Measurements from ENCODE around the gene NLGN4Y. TPM values are rescaled to one million over a fixed set of nuclear protein-coding genes. Genes with fewer than 3 reads are reported as not detected.
"Not testable (repeated sequence)": the region's sequence is repeated elsewhere in the genome, so short reads cannot be mapped to it uniquely, and the experiment has no call there.

Gene NLGN4Y
- total RNA-seq, 1 donor from 2014 or later = 1.6 TPM

DNA sequence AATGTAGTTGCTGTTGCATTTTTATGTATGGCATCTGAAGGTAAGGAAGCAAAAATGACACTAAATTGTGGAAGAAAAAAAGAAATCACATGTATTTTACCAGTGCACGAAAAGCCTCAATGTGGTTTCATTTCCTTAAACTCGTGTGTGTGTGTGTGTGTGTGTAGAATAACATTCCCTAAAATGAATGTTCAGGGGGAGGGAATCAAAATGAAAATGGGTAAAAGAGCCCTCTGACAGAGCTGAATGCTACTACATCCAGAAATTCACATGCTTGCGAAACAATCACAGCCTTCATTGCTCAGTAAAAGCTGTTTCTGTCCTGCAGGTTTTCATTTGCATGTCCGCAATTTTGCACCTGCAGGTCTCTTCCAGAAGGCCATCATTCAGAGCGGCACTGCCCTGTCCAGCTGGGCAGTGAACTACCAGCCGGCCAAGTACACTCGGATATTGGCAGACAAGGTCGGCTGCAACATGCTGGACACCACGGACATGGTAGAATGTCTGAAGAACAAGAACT is 305.1 kb downstream of the NLGN4Y start:
- Mint-ChIP-seq H3K27ac (no peak overlapping the region), H3K9me3 (no peaks in the 10 kb centered on the region), H3K4me1 (no peaks in the 10 kb centered on the region), H3K4me3 (no peak overlapping the region), H3K27me3 (no peaks in the 10 kb centered on the region), H3K36me3 (ENCODE audit: low read depth) (no peaks in the 10 kb centered on the region)
- intact Hi-C loops (cut with micrococcal nuclease) = no loop called here
- DNase-seq = no peak

DNA sequence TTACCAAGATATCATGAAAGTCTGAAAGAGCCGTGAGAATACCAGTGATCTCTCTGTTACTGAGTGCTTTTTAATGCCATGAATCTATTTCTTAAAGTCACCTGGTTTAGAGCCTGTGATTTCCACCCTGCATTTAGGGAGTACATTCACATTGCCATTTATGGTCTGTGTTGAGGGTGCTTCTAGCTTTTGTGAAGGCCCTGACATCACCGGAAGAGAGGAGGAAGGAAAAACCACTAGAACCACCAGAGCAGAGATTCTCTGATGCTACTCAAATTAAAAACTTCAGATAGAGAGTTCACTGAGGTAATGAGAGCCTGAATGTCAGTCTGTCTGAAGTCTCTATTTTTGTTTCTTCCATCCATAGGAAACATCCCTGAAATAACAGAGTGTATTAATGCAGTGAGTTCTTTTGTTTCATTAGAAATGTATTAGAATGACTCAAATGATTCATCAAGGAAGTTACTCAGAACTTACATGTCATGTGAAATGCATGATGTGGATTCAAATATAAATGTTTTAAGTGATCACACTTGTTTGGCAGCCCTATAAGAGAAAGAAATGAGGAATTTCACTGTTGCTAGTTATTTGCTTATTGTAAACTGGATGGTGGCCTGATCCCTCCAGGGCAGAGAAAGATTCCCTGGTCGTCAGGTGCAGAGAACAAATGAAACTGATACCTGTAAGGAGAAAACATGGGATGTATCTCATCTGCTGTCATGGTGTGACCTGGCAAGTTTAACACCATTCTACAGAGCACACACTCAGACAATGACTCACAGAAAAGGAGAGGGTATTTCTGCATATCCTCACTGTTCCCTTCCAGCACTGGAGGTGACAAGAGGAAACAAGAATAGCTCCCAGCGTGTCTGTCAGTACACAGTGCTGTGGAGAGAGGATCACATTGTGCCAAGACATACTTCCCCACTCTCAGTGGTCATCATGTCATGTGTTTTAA is 310.1 kb downstream of the NLGN4Y start:
- Mint-ChIP-seq H3K27me3 (no peaks in the 10 kb centered on the region), H3K9me3 (no peaks in the 10 kb centered on the region), H3K4me3 (no peak overlapping the region), H3K36me3 (ENCODE audit: low read depth) (no peaks in the 10 kb centered on the region), H3K27ac (no peak overlapping the region), H3K4me1 (no peaks in the 10 kb centered on the region)
- no peak for DNase-seq
- intact Hi-C loops (cut with micrococcal nuclease) = no loop called here

DNA sequence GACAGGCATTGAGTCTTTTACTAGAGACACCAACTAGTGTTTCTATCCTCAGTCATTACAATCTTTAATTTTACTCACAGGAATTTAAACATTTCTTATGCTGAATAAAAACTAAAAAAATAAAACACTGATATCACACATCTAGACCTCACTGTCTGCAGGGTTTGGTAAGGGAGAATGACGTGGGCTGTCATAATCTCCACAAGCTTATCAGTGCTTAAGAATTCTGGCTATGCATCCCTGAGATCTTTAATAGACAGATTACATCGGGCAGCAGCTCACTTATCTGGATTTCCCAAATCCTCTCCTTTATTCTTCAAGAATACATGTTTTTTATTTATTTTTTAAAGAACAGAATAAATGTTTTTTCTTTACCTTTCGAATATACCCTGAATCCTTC is 313.1 kb downstream of the NLGN4Y start:
- Mint-ChIP-seq H3K4me1 (no peaks in the 10 kb centered on the region), H3K27ac (no peak overlapping the region), H3K9me3 (no peaks in the 10 kb centered on the region), H3K27me3 (no peaks in the 10 kb centered on the region), H3K36me3 (ENCODE audit: low read depth) (no peaks in the 10 kb centered on the region), H3K4me3 (no peak overlapping the region)
- intact Hi-C loops (cut with micrococcal nuclease) = no loop called here
- DNase-seq = no peak

DNA sequence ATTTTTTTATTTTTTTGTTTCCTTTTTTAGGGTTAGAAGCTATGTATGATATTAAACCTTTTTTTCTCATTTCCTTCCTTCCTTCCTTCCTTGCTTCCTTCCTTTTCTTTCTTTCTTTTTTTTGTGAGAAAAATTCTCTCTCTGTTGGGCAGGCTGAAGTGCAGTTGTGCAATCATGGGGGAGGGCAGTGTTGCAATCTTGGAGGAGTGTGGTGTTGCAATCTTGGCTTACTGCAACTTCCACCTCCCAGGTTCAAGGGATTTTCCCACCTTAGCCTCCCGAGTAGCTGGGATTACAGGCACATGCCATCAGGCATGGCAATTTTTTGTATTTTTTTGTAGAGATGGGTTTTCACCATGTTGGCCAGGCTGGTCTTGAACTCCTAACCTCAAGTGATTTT is 326.4 kb downstream of the NLGN4Y start:
- intact Hi-C loops (cut with micrococcal nuclease) = no loop called here
- no peak overlapping the region for H3K4me3 Mint-ChIP-seq
- no peaks in the 10 kb centered on the region for H3K27me3 Mint-ChIP-seq
- no peaks in the 10 kb centered on the region for H3K36me3 Mint-ChIP-seq (ENCODE audit: low read depth)
- no peaks in the 10 kb centered on the region for H3K9me3 Mint-ChIP-seq
- no peaks in the 10 kb centered on the region for H3K4me1 Mint-ChIP-seq
- H3K27ac Mint-ChIP-seq = no peak overlapping the region
- no peak for DNase-seq

- H3K4me3 Mint-ChIP-seq = no peak overlapping the region
- no peaks in the 10 kb centered on the region for H3K36me3 Mint-ChIP-seq (ENCODE audit: low read depth)
- H3K27ac Mint-ChIP-seq = no peak overlapping the region
- no peaks in the 10 kb centered on the region for H3K4me1 Mint-ChIP-seq
- H3K9me3 Mint-ChIP-seq = peaks cover 5% of the 10 kb centered on the region
- DNase-seq = no peak
- H3K27me3 Mint-ChIP-seq = no peaks in the 10 kb centered on the region
- intact Hi-C loops (cut with micrococcal nuclease) = no loop called here
Observed at GRCh38 chrY:14860448-14860847, 336.1 kb downstream of the NLGN4Y start.

DNA sequence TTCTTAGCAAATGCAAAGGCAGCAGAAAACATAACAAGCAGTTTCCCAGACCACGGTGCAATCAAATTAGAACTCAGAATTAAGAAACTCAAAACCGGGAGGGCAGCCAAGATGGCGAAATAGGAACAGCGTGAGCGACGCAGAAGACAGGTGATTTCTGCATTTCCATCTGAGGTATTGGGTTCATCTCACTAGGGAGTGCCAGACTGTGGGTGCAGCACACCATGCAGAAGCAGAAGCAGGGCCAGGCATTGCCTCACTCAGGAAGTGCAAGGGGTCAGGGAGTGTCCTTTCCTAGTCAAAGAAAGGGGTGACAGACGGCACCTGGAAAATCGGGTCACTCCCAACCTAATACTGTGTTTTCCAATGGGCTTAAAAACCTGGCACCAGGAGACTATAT is 336.7 kb downstream of the NLGN4Y start:
- H3K4me3 Mint-ChIP-seq; DNase-seq; H3K36me3 Mint-ChIP-seq (ENCODE audit: low read depth); intact Hi-C loops (cut with micrococcal nuclease); H3K4me1 Mint-ChIP-seq; H3K9me3 Mint-ChIP-seq; H3K27me3 Mint-ChIP-seq; H3K27ac Mint-ChIP-seq: not testable (repeated sequence)

DNA sequence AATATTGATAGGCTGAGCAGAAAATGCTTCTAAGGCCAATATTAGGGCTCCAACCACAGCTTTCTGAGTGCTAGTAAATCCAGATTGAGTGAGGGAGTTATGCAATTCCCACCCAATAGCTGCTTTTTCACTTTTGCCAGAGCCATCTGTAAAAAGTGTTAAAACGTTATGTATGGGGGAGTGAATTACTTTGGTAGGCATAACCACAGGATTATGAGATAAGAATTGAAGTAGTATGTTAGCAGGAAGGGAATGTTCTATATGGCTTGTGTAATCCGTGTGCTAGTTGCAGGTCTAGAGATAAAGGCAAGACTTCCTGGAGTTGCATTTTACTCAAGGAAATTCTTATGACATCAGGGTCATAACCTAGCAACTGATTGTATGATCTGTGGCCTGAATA is 347.6 kb downstream of the NLGN4Y start:
- no peaks in the 10 kb centered on the region for H3K27me3 Mint-ChIP-seq
- intact Hi-C loops (cut with micrococcal nuclease) = no loop called here
- no peaks in the 10 kb centered on the region for H3K36me3 Mint-ChIP-seq (ENCODE audit: low read depth)
- H3K4me3 Mint-ChIP-seq = no peak overlapping the region
- H3K4me1 Mint-ChIP-seq = no peaks in the 10 kb centered on the region
- no peak overlapping the region for H3K27ac Mint-ChIP-seq
- DNase-seq = no peak
- no peaks in the 10 kb centered on the region for H3K9me3 Mint-ChIP-seq
